ENCODE measurements around the gene BCAR1. TPM values are rescaled to one million over a fixed set of nuclear protein-coding genes. Genes with fewer than 3 reads are reported as not detected.
A peak's percentile ranks its signal among the peaks of the same experiment; 100 is the strongest.

The BCAR1 gene
- total and polyA plus RNA-seq, 8 donors = 39.6 to 73.6 (median 52.8) TPM

DNA sequence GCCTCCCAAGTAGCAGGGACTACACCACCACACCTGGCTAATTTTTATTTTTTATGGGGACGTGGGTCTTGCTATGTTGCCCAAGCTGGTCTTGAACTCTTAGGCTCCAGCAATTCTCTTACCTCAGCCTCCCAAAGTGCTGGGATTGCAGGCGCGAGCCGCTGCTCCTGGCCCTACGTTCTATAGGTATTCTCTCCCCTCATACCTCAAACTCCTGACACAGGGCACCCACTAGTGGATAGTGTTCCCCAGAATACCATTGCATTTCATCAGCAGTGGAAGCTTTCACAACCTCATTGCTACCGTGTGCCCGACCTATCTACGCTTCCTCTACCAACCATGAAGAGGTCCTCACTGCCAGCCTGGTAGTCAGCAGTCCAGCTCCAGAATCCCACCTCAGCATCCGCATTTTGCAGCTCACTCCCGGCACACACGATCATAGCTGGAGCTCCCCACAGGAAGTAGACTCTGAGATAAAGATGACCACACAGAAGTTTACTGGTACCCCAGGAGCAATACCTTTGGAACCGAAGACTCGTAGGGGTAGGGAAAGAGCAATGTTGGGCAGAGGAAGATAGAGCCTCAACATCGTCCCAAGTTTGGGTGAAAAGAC, 53.8 kb downstream of the BCAR1 start:
- TF ChIP-seq, protein P1, sequence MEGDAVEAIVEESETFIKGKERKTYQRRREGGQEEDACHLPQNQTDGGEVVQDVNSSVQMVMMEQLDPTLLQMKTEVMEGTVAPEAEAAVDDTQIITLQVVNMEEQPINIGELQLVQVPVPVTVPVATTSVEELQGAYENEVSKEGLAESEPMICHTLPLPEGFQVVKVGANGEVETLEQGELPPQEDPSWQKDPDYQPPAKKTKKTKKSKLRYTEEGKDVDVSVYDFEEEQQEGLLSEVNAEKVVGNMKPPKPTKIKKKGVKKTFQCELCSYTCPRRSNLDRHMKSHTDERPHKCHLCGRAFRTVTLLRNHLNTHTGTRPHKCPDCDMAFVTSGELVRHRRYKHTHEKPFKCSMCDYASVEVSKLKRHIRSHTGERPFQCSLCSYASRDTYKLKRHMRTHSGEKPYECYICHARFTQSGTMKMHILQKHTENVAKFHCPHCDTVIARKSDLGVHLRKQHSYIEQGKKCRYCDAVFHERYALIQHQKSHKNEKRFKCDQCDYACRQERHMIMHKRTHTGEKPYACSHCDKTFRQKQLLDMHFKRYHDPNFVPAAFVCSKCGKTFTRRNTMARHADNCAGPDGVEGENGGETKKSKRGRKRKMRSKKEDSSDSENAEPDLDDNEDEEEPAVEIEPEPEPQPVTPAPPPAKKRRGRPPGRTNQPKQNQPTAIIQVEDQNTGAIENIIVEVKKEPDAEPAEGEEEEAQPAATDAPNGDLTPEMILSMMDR (IDR thresholded peaks at IDR 0.05) = no peak
- peak in 1 of 4 donors; percentile 8 for DNase-seq
- intact Hi-C loops (cut with DNase I) = no loop called here
- Histone ChIP-seq H3K36me3 (no peaks in the 10 kb centered on the region), H3K4me3 (no peak overlapping the region), H3K4me1 (no peaks in the 10 kb centered on the region), H3K27me3 (peaks cover 0 to 43% of the 10 kb centered on the region in 2 donors), H3K9me3 (no peaks in the 10 kb centered on the region), H3K27ac (no peak overlapping the region)
- ATAC-seq = no peak

DNA sequence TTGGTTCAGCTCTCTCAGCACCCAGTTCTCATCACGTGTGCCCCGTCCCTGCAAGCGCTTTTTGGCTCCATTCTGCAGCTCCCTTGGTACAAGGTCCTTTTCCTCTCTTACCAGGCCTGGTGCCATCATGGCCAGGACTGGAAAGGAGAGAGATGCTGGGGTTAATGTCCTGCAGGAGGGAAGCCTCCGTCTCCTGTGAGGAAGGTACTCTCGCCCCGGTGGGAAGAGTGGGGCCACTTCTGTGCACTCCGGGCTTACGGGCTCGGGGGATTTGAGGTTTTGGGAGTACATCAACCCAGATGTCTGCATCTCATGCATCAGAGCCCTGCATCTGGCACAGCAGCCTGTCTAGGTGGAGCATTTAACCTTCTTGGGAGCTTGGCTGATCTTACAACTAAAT, 54.6 kb downstream of the BCAR1 start:
- H3K27me3 ChIP-seq = peaks cover 0 to 43% of the 10 kb centered on the region in 2 donors
- ATAC-seq = no peak
- H3K4me1 ChIP-seq = no peaks in the 10 kb centered on the region
- DNase-seq = no peak
- H3K36me3 ChIP-seq = no peaks in the 10 kb centered on the region
- TF ChIP-seq, protein P1 (IDR thresholded peaks at IDR 0.05) = no peak
- no peak overlapping the region for H3K4me3 ChIP-seq
- H3K9me3 ChIP-seq = no peaks in the 10 kb centered on the region
- intact Hi-C loops (cut with DNase I) = no loop called here
- H3K27ac ChIP-seq = no peak overlapping the region

DNA sequence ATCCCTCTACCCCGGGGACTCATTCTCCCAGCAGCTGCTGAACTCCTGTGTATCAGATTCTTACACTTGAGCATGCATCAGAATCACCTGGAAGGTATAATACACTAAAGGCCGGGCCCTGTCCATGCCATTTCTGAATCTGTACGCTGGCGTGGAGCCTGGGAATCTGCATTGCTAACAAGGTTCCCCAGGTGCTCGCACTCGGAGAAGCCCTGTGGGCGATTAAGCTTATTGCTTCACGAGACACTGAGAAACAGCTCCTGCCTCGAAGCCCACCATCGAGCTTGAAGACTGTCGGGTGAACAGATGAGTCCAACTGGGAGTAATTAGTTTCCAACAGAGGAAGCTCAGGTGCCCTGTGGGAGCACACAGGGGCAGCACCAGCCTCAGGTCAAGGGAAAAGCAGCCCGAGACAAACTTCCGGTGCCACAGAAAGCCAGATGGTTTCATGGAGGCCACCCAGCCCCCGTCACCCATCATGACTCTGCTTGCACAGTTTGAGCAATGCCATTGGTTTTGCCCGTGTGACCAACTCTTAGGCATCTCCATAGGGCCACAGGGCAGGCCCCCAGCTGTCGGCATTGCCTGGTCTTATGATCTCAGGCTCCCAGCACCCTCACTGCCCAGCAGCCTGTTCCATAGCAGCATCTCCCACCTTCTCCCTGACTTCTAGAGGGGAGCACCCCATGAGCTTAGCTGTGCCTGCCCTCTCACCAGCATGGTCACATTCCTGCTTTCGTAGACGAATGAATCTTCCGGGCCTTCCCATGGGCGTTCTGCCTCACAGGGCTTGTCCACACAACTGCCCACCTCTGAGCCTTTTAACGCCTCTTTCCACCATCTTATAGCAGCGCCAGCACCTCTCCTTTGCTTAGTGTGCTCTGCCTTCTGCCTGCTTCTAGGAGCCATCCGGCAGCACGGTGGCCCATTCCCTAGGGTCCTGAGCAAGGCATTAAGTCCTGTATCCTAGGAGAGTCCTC, 55.3 kb downstream of the BCAR1 start:
- ATAC-seq (no peak), DNase-seq (no peak)
- Histone ChIP-seq H3K27me3 (peaks cover 0 to 43% of the 10 kb centered on the region in 2 donors), H3K4me3 (no peak overlapping the region), H3K36me3 (no peaks in the 10 kb centered on the region), H3K9me3 (no peaks in the 10 kb centered on the region), H3K4me1 (no peaks in the 10 kb centered on the region), H3K27ac (no peak overlapping the region)
- intact Hi-C loops (cut with DNase I) = no loop called here
- TF ChIP-seq, protein P1 (IDR thresholded peaks at IDR 0.05) = no peak

GRCh38 chr16:75193730-75194444, 57.5 kb downstream of the BCAR1 start:
- intact Hi-C loops (cut with DNase I) = no loop called here
- Histone ChIP-seq H3K27ac (no peak overlapping the region), H3K36me3 (no peaks in the 10 kb centered on the region), H3K27me3 (peaks cover 0 to 46% of the 10 kb centered on the region in 2 donors), H3K4me3 (no peak overlapping the region), H3K4me1 (no peaks in the 10 kb centered on the region), H3K9me3 (no peaks in the 10 kb centered on the region)
- TF ChIP-seq, protein P1 (IDR thresholded peaks at IDR 0.05) = no peak
- DNase-seq = no peak
- no peak for ATAC-seq

Data from left lung (tissue), 10 donors.